GM18858 (cell line): Measurements from ENCODE around the gene MISP3.

Experiments
- ATAC-seq: cut with Tn5 transposase; IDR thresholded peaks from one replicate; pipeline ENCODE4 v1.9.1; 2021; ENCODE audit not compliant: unreplicated experiment

Gene MISP3

GRCh38 chr19:14101003-14101545, 28.5 kb downstream of the MISP3 start:
- no peak for ATAC-seq

GRCh38 chr19:14102102-14102696, 29.6 kb downstream of the MISP3 start:
- no peak for ATAC-seq

DNA sequence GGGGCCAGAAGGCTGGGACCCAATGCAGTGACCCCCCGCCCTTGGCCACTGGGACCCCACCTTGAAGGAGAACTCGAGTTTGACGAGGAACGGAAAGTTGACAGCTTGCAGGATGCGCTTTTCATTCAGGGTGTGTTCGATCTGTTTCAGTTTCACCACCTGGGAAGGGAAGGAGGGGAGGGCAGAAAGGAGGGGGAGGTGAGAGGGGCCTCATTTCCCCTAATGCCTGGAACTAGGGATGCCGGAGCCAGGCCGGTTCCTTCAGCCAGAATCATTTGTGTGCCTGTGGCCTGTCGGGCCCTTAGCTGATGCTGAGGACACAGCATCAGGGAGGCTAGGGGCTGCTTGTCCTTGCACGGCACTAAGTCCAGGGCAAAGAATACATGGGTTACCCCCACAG, 30.2 kb downstream of the MISP3 start:
- no peak for ATAC-seq

GRCh38 chr19:14103310-14103709, 30.7 kb downstream of the MISP3 start:
- ATAC-seq: no peak

- no peak for ATAC-seq
Observed at GRCh38 chr19:14105680-14106079, 33.1 kb downstream of the MISP3 start.

GRCh38 chr19:14106840-14107239, 34.3 kb downstream of the MISP3 start:
- no peak for ATAC-seq

- no peak for ATAC-seq
Observed at GRCh38 chr19:14107581-14108461, 35.2 kb downstream of the MISP3 start.

DNA sequence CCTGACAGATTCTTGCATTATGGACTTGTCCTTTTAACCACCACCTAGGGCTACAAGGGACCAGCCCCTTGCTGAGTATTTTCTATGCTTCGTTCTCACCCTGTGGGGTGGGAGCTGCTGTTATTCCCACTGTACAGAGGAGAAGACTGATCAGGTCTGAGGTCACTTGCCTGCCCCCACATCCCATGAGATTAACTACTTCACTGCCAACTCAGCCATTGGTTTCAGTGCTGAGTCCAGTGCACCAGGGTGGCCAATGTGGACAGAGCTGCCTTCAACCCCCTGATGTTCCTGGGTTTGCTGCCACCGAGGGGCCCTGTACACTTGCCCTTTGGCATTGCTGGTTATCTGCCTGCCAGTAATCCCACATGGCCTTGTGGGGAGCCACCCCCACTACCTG, 38.1 kb downstream of the MISP3 start:
- no peak for ATAC-seq

- no peak for ATAC-seq
Observed at GRCh38 chr19:14111486-14111885, 38.9 kb downstream of the MISP3 start.

GRCh38 chr19:14112051-14112808, 39.6 kb downstream of the MISP3 start:
- ATAC-seq: no peak

DNA sequence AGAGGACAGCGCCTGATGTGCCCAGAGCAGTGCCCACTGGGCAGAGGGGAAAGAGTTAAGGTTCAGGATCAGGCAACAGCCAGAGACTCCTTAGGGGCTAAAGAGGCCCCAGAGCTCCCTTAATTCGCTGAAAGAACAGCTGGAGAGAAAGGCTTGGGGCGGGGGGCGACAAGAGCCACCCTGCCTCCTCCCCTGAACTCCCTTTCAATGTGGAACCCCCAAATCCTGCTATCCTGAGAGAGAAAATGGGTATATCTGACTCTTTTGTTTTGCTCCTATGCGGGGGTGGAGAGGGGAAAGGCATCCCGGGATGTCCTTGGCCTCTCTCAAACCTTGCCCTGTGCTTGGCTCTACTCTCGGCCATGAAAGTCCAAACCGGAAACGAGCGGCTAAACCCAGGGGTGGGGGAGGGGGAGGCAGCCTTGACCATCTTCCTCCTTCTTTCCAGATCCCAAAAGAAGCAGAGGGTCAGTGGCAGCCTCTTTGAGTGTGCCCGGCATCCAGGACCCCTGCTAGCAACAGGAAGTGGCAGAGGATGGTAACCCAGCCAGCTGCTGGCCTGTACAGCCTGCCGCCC, 40.3 kb downstream of the MISP3 start:
- ATAC-seq: no peak

GRCh38 chr19:14113762-14114414, 41.3 kb downstream of the MISP3 start:
- no peak for ATAC-seq

- no peak for ATAC-seq
Observed at GRCh38 chr19:14114439-14114838, 41.9 kb downstream of the MISP3 start.

DNA sequence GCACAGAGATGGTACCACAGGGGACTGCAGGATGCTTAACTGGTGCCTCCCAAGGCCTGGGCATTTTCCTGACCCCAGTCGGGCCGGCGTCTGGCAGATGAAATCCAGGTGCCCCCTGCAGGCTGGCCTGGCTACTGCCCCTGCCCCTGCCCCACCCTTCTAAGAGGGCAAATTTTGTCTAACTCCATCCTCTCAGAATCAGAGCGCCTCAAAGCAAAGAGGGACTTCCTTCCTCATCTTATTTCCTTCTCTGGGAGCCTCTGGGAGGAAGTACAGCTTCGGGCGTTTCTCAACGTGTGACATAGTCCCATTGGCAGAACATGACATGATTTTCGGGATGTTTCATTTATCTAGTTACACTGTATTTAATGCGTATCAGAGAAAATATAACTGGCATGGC, 42.3 kb downstream of the MISP3 start:
- no peak for ATAC-seq

DNA sequence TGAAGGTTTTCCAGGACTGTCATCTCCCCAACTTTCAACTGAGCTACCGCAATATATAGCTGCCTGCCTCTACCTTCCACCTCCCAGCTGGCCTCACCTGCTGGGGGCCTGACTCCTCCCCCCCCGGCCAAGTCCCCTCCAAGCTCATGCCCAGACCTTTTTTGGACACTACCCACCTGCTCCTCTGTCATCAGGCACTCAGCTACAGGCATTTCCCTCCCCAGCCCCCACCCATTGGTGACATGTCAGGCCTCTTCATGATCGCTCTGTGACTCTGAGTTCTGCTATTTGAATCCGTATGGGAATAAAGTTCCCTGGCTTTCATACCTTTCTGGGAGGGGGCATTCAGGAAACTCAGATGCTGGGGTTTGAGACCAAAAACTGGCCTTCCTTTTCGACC, 43.2 kb downstream of the MISP3 start:
- no peak for ATAC-seq

DNA sequence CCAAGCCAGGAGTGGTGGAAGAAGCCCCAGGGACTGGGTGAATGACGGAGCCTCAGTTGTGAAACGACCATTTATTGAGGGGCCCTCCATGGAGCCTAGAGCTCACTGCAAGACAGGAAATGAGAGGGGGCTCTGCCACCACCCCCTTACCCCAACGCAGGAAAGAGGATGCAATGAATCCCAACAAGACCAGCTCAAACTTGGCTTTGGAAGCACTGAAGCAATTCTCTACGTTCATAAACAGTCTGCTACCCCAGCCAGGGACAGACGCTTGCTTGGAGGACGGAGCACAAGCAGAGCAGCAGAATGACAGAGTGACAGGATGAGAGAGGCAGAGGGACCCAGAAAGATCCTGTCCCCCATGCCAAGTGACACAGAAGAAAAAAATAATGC, 43.9 kb downstream of the MISP3 start:
- ATAC-seq: no peak

- no peak for ATAC-seq
Observed at GRCh38 chr19:14116918-14117578, 44.5 kb downstream of the MISP3 start.

GRCh38 chr19:14117668-14118164, 45.1 kb downstream of the MISP3 start, which contains the start of gene PRKACA:
Gene PRKACA, minus strand, starts transcription at chr19:14117762. Its CDS starts 215 bp downstream, at chr19:14117547.
- ATAC-seq: peak; percentile 73

DNA sequence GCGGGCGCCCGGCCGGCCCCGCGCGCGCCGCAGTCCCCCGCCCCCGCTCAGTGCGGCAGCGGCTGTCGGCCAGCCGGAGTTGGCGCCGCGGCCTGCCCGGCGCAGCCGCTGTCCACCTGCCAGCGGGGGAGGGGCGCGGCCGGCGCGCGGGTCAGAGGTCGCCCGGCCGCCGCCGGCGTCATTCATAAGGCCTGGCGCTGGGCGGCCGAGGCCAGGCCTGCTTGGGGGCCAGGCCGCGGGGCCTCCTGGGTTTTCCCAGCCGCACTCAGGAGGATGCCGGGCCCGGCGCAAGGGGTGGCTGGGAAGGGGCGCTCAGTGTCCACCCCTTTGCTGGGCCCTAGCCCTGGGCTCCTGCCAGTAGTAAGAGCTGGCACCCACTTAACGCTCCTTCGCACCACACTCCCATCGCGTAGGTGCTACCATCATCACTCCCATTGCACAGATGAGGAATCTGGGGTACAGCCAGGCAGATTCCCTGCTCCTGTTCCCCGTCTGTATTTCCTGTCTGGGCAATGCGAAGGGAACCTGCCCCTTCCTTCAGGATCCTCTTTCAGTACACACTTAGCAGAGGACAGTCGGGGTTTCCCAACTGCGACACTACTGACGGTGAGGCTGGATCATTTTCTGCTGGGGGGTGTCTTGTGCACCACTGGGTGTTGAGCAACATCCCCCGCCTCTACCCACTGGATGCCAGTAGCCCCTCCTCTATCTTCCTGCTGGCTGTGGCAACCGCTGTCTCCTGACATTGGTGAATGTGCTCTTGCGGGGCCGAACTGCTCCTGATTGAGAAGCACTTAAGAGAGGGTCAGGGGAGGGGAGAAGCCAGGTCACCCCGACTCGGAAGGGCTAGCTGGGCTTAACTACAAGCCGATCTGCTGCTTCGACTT, 45.8 kb downstream of the MISP3 start:
- ATAC-seq: peak; percentile 24
